GM18907 (cell line): ENCODE results near the gene COL5A1.

Source experiments
- ATAC-seq: cut with Tn5 transposase; IDR thresholded peaks from one replicate; pipeline ENCODE4 v1.9.1; 2021; ENCODE audit warnings: mild to moderate bottlenecking, moderate library complexity; ENCODE audit not compliant: unreplicated experiment

COL5A1 gene

DNA sequence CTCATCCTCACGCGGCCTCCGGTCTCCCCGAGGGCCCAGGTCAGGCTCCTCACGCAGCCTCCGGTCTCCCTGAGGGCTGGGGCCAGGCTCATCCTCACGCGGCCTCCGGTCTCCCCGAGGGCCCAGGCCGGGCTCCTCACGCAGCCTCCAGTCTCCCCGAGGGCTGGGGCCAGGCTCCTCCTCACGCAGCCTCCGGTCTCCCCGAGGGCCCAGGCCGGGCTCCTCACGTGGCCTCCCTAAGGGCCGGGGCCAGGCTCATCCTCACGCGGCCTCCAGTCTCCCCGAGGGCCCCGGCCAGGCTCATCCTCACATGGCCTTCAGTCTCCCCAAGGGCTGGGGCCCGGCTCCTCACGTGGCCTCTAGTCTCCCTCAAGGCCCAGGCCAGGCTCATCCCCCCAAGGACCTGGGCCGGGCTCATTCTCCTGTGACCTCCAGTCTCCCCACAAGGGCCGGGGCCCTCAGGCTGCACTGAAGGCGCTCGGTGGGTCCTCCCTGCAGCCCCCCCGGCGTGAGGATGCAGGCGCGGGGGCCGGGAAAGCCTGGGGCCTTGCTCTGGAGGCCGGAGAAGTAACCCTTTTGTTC is 187.8 kb downstream of the COL5A1 start:
- no peak for ATAC-seq

- ATAC-seq, result no peak
These were observed 188.5 kb downstream of the COL5A1 start for GRCh38 chr9:134830126-134830525.

GRCh38 chr9:134830926-134831720 is 189.5 kb downstream of the COL5A1 start:
- ATAC-seq, result no peak

- no peak for ATAC-seq
These were observed 190.9 kb downstream of the COL5A1 start for GRCh38 chr9:134832471-134832870.

DNA sequence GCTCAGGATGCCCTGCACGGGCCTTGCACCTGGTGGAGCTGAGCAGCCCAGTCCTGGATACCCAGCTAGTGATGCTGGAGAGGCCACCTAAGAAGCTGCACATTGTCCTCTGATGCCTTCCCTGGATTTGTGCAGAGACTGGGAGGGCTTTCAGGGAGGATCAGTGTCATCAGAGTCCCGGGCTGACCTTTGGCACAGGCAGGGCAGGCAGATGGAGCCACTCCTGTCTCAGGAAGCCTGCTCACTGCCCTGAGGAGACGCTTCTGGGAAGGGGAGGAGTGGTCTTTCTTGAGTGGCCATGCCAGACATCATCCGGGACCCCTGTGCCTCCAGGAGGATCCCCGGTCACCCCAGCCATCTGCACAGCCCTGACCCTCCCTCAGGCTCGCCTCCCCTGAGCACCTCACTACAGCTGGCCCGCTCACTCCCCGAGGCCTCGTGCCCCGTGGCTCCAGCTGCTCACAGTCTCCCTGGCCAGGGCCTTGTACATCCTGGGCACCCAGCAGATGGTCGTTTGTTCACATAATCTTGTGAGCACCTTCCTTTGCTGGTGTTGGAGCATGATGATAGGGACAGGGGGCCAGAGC is 191.8 kb downstream of the COL5A1 start:
- ATAC-seq, result no peak

DNA sequence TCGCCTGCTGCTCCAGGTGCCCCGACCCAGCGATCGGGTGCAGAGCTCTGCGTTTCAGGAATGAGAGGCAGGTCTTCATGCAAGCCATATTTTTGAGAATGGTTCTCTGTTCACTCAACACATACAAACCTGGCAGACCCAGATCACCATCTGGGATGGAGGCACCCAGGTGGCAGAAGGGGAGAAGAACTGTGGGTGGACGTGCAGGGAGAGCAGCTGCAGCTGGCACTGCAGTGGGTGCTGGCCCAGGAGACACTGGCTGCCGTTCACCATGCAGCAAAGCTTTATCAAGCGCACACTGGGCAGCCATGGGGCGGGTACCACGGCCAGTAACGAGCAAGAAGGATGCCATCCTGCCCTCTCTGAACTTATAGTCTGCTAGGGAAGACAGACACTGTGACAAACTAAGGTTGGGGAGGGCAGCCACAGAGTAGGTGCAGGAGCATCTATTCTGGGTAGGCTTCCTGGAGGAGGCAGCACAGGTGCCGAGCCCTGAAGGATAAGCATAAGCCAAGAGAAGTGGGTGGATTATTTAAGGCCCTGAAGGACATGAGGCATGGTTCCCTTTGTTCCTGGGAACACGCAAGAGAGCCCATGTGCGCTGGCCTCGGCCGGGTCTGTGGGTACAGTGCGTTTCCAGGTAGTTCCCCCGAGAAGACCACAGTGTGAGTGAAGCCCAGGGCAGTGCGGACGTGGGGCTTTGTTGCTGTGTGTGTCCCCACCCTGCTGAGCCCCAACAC is 192.8 kb downstream of the COL5A1 start:
- no peak for ATAC-seq

DNA sequence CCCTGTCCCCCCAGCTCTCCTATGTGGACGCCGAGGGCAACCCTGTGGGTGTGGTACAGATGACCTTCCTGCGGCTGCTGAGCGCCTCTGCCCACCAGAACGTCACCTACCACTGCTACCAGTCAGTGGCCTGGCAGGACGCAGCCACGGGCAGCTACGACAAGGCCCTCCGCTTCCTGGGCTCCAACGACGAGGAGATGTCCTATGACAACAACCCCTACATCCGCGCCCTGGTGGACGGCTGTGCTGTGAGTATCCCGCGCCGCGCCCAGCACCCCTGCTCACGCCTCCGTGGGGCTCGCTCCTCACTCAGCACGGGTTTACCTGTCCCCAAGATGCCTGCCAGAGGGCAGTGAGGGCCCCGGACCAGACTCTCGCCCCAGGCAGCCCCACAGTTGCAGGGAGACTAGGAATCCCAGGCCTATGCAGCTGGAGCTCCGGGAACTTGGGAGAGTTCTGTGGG is 193.4 kb downstream of the COL5A1 start:
- no peak for ATAC-seq

- ATAC-seq, result no peak
These were observed 193.8 kb downstream of the COL5A1 start for GRCh38 chr9:134835448-134835847.

- no peak for ATAC-seq
These were observed 194.4 kb downstream of the COL5A1 start for GRCh38 chr9:134835987-134836386.

DNA sequence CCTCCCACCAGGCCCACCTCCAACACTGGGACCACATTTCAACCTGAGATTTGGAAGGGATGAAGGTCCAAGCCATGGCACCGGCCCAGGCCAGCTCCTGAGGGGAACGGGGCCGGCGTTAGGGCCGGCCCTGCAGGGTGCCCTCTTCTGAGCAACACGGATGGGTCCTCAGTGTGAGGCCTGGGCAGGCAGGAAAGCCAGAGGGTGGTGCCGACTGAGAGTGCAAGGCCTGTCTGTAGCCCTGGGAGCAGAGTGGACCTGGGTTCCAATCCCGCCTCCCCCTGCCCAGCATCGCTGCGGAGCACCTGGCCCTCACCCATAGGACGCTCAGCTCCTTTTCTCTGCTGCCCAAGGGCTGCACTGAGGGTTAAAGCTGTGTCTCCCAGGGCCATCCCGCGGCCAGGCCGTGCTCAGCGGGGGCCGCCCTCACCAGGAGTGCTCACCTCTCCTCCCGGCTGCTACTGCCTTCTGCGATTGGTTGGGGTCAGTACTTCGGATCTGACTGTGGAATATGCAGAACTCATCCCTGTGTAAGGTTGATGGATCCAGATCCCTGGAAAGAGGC is 194.9 kb downstream of the COL5A1 start:
- no peak for ATAC-seq

GRCh38 chr9:134837529-134837928 is 195.9 kb downstream of the COL5A1 start:
- no peak for ATAC-seq

DNA sequence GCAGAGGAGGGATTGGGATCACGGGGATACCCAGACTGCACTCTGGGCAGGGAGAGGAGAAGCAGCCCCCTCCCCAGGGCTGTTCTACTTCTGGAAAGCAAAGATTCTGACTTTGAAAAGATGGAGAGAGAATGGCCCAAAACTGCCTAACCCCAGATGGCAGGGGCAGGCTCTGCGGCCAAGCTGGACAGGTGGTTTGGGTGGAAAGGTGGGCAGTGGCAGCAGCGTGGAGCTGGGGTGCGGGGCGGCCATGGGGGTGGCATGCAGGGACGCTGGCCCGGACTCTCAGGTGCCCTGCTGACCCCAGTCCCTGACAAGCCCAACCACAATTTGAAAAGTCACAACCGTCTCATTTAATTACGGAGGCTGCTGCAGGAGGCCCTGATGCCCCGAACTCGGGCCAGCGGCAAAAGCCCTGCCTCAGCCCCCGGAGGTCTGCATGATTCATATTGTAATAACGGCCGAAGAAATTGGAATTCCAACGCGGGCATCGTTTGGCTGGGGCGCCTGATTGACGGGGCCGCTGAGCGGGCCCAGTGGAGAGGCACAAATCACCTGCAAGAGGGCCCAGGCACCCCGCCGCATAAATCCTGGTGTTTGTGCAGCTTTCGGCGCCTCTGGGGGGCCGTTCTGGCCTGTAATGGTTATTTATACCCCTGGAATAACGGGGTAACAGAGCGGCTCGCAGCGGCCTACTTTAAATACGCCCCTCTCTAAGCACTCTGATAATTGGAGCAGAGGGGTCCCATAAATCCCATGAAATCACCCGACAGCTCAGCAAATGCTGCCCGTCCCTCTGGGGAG is 197.2 kb downstream of the COL5A1 start:
- ATAC-seq, result no peak

DNA sequence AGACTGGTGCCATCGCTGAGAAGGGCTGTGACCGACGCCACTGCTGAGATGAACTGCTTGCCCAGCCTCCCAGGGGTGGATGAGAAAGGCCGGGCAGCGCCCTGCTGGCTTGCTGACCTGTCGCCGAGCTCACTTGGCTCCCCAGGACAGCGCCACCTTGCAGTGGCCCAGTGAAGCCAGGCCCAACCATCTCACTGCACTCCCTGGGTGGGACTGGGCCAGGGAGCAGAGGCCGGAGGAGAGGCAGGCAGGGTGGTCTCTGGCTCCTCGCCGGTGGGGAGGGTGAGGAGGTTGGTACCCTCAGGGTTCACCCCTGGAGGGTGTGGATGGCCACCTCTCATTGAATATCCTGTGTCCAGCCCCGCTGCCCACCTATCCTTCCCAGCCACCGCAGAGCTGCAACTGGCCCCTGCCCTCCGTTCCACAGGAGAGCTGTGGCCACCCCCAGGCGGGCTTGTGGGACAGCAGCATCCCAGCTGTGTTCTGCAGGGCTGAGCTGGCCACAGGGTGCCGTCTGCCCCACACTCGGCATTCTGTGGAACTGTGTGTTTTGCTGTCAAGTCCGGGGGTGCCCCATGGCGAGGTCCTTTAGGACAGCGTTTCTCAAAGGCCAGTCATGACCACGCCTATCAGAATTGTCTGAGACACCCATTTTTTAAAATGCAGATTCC is 198.0 kb downstream of the COL5A1 start:
- no peak for ATAC-seq

DNA sequence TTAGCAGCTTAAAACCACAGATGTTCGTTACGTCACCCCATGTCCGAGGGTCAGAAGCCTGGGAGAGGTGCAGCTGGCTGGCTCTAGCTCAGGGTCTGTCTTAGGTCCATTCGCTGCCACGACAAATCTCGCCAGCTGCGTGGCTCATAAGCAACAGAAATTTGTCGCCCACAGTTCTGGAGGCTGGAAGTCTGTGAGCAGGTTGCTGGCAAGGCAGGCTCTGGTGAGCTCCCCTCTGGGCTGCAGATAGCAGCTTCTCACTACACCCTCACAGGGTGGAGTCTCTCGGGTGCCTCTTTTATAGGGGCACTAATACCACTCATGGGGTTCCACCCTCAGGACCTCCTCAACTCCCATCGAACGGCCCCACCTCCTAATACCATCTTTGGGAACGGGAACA is 198.9 kb downstream of the COL5A1 start:
- ATAC-seq, result no peak

DNA sequence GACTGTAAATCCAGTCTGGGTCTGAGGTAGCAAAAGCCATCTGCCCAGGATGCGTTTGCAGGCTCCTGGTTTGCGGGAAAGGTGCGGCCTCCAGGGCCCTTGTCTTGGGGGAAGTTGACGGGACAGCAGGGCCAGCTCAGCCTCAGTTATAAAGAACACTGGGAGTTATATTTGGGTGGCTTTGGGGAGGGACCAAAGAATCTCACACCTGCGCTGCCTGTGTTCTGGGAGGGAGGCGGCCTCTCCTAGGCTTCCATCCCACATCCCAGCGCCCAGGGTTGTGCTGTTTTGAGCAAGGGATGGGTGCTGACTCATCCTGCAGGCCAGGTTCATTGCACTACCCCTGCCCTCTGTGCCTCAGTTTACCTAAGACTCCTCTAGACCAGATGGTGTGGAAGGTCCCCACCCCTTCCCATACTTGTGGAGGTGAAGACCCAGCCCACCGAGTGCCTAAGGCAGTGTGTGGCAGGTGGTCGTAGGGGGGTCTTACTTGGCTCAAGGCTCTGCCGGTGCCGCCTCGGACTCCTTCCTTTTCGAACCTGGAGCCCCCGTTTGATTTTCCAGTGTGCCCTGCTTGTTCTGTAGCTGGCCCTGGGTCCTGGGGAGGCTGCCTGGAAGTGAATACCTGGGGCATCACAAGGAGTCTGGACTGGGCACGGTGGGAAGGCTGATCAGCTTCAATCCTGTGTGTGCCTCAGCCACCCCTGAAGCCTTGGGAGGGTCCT is 199.7 kb downstream of the COL5A1 start:
- ATAC-seq, result no peak

DNA sequence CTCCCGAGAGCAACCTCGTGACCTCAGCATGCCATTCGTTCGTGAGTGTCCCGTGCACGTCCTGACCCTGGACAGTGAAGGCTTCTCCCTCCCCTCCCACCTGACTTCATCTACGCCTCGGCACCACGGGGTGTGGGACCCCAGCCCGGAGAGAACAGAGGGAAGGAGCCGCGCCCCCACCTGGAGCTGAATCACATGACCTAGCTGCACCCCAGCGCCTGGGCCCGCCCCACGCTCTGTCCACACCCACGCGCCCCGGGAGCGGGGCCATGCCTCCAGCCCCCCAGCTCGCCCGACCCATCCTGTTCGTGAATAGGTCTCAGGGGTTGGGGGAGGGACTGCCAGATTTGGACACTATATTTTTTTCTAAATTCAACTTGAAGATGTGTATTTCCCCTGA is 200.7 kb downstream of the COL5A1 start:
- no peak for ATAC-seq

DNA sequence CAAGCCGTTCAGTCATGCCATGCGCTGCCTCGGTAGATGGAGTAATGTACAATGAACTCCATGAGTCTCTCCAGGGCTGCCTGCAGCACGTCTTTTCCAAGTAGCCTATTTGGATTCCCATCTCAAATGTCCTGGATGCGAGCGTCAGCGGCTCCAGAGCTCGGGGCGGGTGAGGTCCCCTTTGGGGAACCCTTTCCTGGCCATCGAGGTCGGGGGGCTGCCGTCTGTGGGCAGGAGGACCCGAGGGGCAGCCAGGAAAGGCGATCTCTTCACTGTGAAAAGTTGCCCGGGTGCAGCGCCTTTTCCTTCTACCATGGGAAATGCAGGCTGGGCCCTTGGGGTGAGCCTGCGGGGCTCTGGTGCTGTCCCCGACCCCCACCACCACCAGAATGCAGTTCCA is 202.1 kb downstream of the COL5A1 start:
- ATAC-seq, result no peak

DNA sequence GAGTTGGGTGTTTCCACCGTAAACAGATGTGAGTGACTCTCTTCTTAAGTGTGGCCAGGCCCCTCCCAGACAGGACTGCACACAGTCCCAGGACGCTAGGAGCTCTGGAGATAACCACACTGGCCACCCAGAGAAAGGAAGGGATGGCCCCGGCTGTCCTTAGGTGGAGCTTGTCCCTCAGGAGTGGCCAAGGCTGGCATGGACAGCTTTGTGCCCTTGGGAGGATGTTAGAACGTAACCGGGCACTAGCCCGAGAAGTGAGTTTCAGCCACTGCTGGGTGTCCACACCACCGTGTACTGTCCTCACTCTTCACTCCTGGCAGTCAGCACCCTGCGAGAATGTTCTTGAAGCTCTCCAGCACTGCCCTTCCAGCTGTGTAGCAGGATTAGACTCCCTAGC is 203.2 kb downstream of the COL5A1 start:
- no peak for ATAC-seq

DNA sequence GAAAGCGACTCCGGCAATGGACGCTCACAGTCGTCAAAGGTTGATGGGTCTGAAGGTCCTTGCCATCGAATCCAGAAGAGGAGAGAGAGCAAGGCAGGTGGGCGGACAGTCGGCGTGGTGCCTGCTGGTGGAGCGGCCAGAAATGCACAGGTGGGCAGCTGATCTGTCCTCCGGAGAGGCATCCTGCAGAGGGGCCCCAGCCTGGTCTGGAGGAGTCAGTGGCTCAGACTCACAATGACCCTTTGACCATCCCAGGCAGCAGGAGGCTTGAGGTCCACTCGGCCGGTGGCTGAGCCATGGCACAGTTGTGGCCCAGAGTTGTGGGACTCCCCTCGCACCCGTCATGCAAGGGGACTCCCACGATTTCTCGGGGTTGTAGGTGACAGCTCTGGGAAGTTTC is 204.6 kb downstream of the COL5A1 start:
- ATAC-seq, result no peak
